IMR-90 (cell line): ENCODE results near the gene BSPRY. TPM values are rescaled to one million over a fixed set of nuclear protein-coding genes. Genes with fewer than 3 reads are reported as not detected.

Source experiments
- ATAC-seq: fragments of 200-7000 bp; cut with Tn5 transposase; 2 replicates; pipeline ENCODE4 v1.9.1; 2020; ENCODE audit warnings: low read depth, mild to moderate bottlenecking, moderate library complexity
- BruUV-seq: library from RNA; stranded (reverse); fragments of 400-500 nt; replicated peaks from 2 replicates; lab custom pipeline; 2021; lab: Mats Ljungman, UMichigan
- CTCF ChIA-PET: fragments of 300-600 bp; formaldehyde crosslinking; extraction: SDS; loops from one replicate; lab custom pipeline; 2021; ENCODE audit warnings: antibody characterized with exemption; lab: Yijun Ruan, JAX
- POLR2A ChIA-PET: fragments of 300-600 bp; sonication (Branson Sonifier 250); formaldehyde crosslinking; loops from one replicate; lab custom pipeline; 2022; ENCODE audit warnings: antibody characterized with exemption; ENCODE audit not compliant: unreplicated experiment; lab: Charles Lee
- DNase-seq: peaks from one replicate; pipeline ENCODE4 v3.0.0; 2013
- H2AFZ ChIP-seq: replicated peaks from 2 replicates; pipeline ENCODE3; 2013; ENCODE audit warnings: low read length, mild to moderate bottlenecking; ENCODE audit not compliant: poor library complexity
- H2AK5ac ChIP-seq: 2 replicates; pipeline ENCODE4 v1.6.1; 2013; ENCODE audit warnings: low read depth, low read length, inconsistent platforms
- H2AK9ac ChIP-seq: replicated peaks from 2 replicates; pipeline ENCODE3; 2013; ENCODE audit warnings: mild to moderate bottlenecking, low read depth, low read length, moderate library complexity; ENCODE audit not compliant: poor library complexity
- H2BK120ac ChIP-seq: 2 replicates; pipeline ENCODE4 v1.6.1; 2013; ENCODE audit warnings: low read depth, low read length, inconsistent platforms
- H2BK15ac ChIP-seq: 3 replicates; pipeline ENCODE4 v1.6.1; 2013; ENCODE audit warnings: low read depth, low read length, inconsistent platforms
- H2BK20ac ChIP-seq: 2 replicates; pipeline ENCODE4 v1.6.1; 2013; ENCODE audit warnings: low read depth, mild to moderate bottlenecking, inconsistent platforms, low read length, moderate library complexity
- H2BK5ac ChIP-seq: 2 replicates; pipeline ENCODE4 v1.6.1; 2013; ENCODE audit warnings: mild to moderate bottlenecking, low read depth, low read length, inconsistent platforms; ENCODE audit not compliant: poor library complexity, severe bottlenecking
- H3K14ac ChIP-seq: replicated peaks from 2 replicates; pipeline ENCODE4 v1.6.1; 2013; ENCODE audit warnings: low read depth, low read length, inconsistent platforms
- H3K18ac ChIP-seq: 2 replicates; pipeline ENCODE4 v1.6.1; 2013; ENCODE audit warnings: low read depth, low read length, control low read depth
- H3K23ac ChIP-seq: 2 replicates; pipeline ENCODE4 v1.6.1; 2013; ENCODE audit warnings: low read depth, low read length, inconsistent platforms
- H3K27ac ChIP-seq: 2 replicates; pipeline ENCODE4 v1.5.1; 2013; ENCODE audit warnings: mild to moderate bottlenecking, control low read depth, low read length; ENCODE audit not compliant: insufficient read depth
- H3K27me3 ChIP-seq: 2 replicates; pipeline ENCODE4 v1.6.1; 2013; ENCODE audit warnings: low read length; ENCODE audit not compliant: control insufficient read depth, insufficient read depth
- H3K36me3 ChIP-seq: 2 replicates; pipeline ENCODE4 v1.6.1; 2013; ENCODE audit warnings: low read length, mixed read lengths; ENCODE audit not compliant: control insufficient read depth, insufficient read depth
- H3K4ac ChIP-seq: 2 replicates; pipeline ENCODE4 v1.6.1; 2013; ENCODE audit warnings: low read depth, low read length, inconsistent platforms
- H3K4me1 ChIP-seq: 2 replicates; pipeline ENCODE4 v1.6.1; 2013; ENCODE audit warnings: low read length, mixed read lengths; ENCODE audit not compliant: control insufficient read depth, insufficient read depth
- H3K4me2 ChIP-seq: 2 replicates; pipeline ENCODE4 v1.6.1; 2013; ENCODE audit warnings: low read depth, mild to moderate bottlenecking, control low read depth, low read length, moderate library complexity
- H3K4me3 ChIP-seq: 2 replicates; pipeline ENCODE4 v1.5.1; 2013; ENCODE audit warnings: low read depth, mild to moderate bottlenecking, control low read depth, low read length, moderate library complexity; ENCODE audit not compliant: insufficient read depth
- H3K56ac ChIP-seq: 2 replicates; pipeline ENCODE4 v1.6.1; 2013; ENCODE audit warnings: low read length, inconsistent platforms; ENCODE audit not compliant: insufficient read depth; ENCODE audit errors: extremely low read depth
- H3K79me1 ChIP-seq, 2 experiments: 2 replicates each; pipeline ENCODE4 v1.6.1; 2013; ENCODE audit warnings: low read length in 2 of 2, inconsistent platforms in 1 of 2, low read depth in 1 of 2
- H3K9ac ChIP-seq: 2 replicates; pipeline ENCODE4 v1.6.1; 2013; ENCODE audit warnings: low read depth, low read length, control low read depth
- H3K9me1 ChIP-seq: 2 replicates; pipeline ENCODE4 v1.6.1; 2013; ENCODE audit warnings: low read length, inconsistent platforms; ENCODE audit not compliant: insufficient read depth
- H3K9me3 ChIP-seq: 2 replicates; pipeline ENCODE4 v1.6.1; 2013; ENCODE audit warnings: low read length; ENCODE audit not compliant: control insufficient read depth, insufficient read depth
- H4K20me1 ChIP-seq: 2 replicates; pipeline ENCODE4 v1.6.1; 2013; ENCODE audit warnings: low read length, inconsistent platforms; ENCODE audit not compliant: insufficient read depth
- H4K5ac ChIP-seq: 2 replicates; pipeline ENCODE4 v1.6.1; 2013; ENCODE audit warnings: mild to moderate bottlenecking, low read depth, low read length, control low read depth
- H4K8ac ChIP-seq, 2 experiments: 2 replicates each; pipeline ENCODE4 v1.6.1; 2013; ENCODE audit warnings: low read depth in 2 of 2, low read length in 2 of 2, control low read depth in 1 of 2, inconsistent platforms in 1 of 2
- H4K91ac ChIP-seq: 2 replicates; pipeline ENCODE4 v1.6.1; 2013; ENCODE audit warnings: low read depth, low read length, inconsistent platforms; ENCODE audit not compliant: insufficient read depth
- BHLHE40 ChIP-seq: fragments of 150-350 bp; IDR thresholded peaks from 2 replicates; pipeline ENCODE4 v1.6.1; 2016; ENCODE audit warnings: mild to moderate bottlenecking, low read depth, low read length
- CEBPB ChIP-seq: IDR thresholded peaks from 2 replicates; pipeline ENCODE4 v1.6.1; 2012; ENCODE audit warnings: low read depth, low read length, improper control_type of control experiment
- CHD1 ChIP-seq: IDR thresholded peaks from 2 replicates; pipeline ENCODE4 v1.6.1; 2012; ENCODE audit warnings: low read depth, low read length, improper control_type of control experiment
- ELK1 ChIP-seq: fragments of 150-350 bp; IDR thresholded peaks from 2 replicates; pipeline ENCODE4 v1.6.1; 2016; ENCODE audit warnings: low read depth, mild to moderate bottlenecking, low read length, moderate library complexity, borderline replicate concordance
- FOS ChIP-seq: fragments of 150-350 bp; IDR thresholded peaks from 2 replicates; pipeline ENCODE4 v1.6.1; 2016; ENCODE audit warnings: low read depth, low read length
- MAFK ChIP-seq: IDR thresholded peaks from 2 replicates; pipeline ENCODE4 v1.6.1; 2012; ENCODE audit warnings: low read depth, low read length, improper control_type of control experiment
- MXI1 ChIP-seq: IDR thresholded peaks from 2 replicates; pipeline ENCODE4 v1.6.1; 2012; ENCODE audit warnings: low read depth, mild to moderate bottlenecking, low read length, moderate library complexity, borderline replicate concordance
- NFE2L2 ChIP-seq: fragments of 150-350 bp; IDR thresholded peaks from 2 replicates; pipeline ENCODE4 v1.6.1; 2016; ENCODE audit warnings: low read depth, mild to moderate bottlenecking, low read length
- POLR2A ChIP-seq: IDR thresholded peaks from 2 replicates; pipeline ENCODE4 v1.6.1; 2012; ENCODE audit warnings: mild to moderate bottlenecking, low read depth, low read length
- RAD21 ChIP-seq: IDR thresholded peaks from 2 replicates; pipeline ENCODE4 v1.6.1; 2012; ENCODE audit warnings: low read length, improper control_type of control experiment
- RCOR1 ChIP-seq: IDR thresholded peaks from 2 replicates; pipeline ENCODE4 v1.6.1; 2012; ENCODE audit warnings: mild to moderate bottlenecking, low read length, improper control_type of control experiment; ENCODE audit not compliant: insufficient replicate concordance
- RFX5 ChIP-seq: IDR thresholded peaks from 2 replicates; pipeline ENCODE4 v1.8.0; 2012; ENCODE audit warnings: low read depth, mild to moderate bottlenecking, low read length, moderate library complexity
- SMC3 ChIP-seq: fragments of 150-350 bp; IDR thresholded peaks from 2 replicates; pipeline ENCODE4 v1.6.1; 2016; ENCODE audit warnings: low read depth, mild to moderate bottlenecking, antibody characterized with exemption, low read length, moderate library complexity
- WGBS, 2 experiments: methylation state at CpG; one replicate each; pipeline versions ENCODE4 v1.1.5 to v1.1.7; 2013; ENCODE audit warnings: missing lambda C conversion rate in 2 of 2; ENCODE audit not compliant: insufficient read length in 1 of 2; ENCODE audit errors: extremely low coverage in 2 of 2; 5-methylcytosine and 5-hydroxymethylcytosine counted together
- dilution Hi-C: fragments of 300-500 bp; cut with HindIII; formaldehyde crosslinking; loops from one replicate; pipeline ENCODE4 v1.14.3; 2018; ENCODE audit warnings: low sequenced_read_pairs; ENCODE audit not compliant: unreplicated experiment
- in situ Hi-C: fragments of 300-500 bp; cut with MboI; formaldehyde crosslinking; loops from 3 replicates; pipeline ENCODE4 v1.14.3; 2019; ENCODE audit warnings: low sequenced_read_pairs, inconsistent platforms, mixed read lengths
- intact Hi-C: fragments of 100-400 bp; cut with micrococcal nuclease; formaldehyde crosslinking; loops from 2 replicates; pipeline ENCODE4 v1.10.0; 2022
- polyA plus RNA-seq, 3 experiments: library from polyadenylated mRNA; depleted of rRNA; stranded (reverse); fragments of >200 nt; gene quantifications; 2 replicates each; pipeline ENCODE4 v1.2.3, GENCODE V29; 2012; ENCODE audit warnings: low replicate concordance in 1 of 3
- total RNA-seq: library from RNA; depleted of rRNA; stranded (reverse); fragments of >200 nt; gene quantifications from 2 replicates; pipeline ENCODE4 v1.2.3, GENCODE V29; 2012
- TF ChIP-seq, protein P1 (sequence below): conservative IDR thresholded peaks from 2 replicates; pipeline ENCODE4 v1.5.1; 2012; ENCODE audit warnings: mild to moderate bottlenecking, low read depth, low read length, improper control_type of control experiment
- TF ChIP-seq, protein P2 (sequence below): fragments of 150-350 bp; IDR thresholded peaks from 2 replicates; pipeline ENCODE4 v1.6.1; 2017; ENCODE audit warnings: mild to moderate bottlenecking, antibody characterized with exemption, low read length, low read depth

Gene BSPRY
- total and polyA plus RNA-seq, 2 of the 4 experiments (the other 2 are of a cell fraction): not detected

GRCh38 chr9:113350937-113351336, 1.6 kb downstream of the BSPRY start:
- Histone ChIP-seq H3K9ac (no peak overlapping the region), H2BK120ac (no peak overlapping the region), H3K18ac (no peak overlapping the region), H3K36me3 (no peaks in the 10 kb centered on the region), H2AK5ac (no peak overlapping the region), H2BK5ac (no peak overlapping the region), H2AFZ (no peak overlapping the region), H3K9me1 (no peaks in the 10 kb centered on the region), H2AK9ac (no peak overlapping the region), H2BK15ac (no peak overlapping the region), H3K27ac (no peak overlapping the region), H3K4me3 (no peak overlapping the region), H3K79me1 (no peaks in the 10 kb centered on the region), H2BK20ac (no peak overlapping the region), H3K27me3 (peaks cover 76% of the 10 kb centered on the region), H4K8ac (no peak overlapping the region), H4K5ac (no peak overlapping the region), H3K56ac (no peak overlapping the region), H3K4ac (no peak overlapping the region), H3K14ac (no peak overlapping the region), H3K9me3 (no peaks in the 10 kb centered on the region), H3K4me2 (no peak overlapping the region), H3K23ac (no peak overlapping the region), H4K20me1 (no peaks in the 10 kb centered on the region), H3K4me1 (no peaks in the 10 kb centered on the region), H4K91ac (no peak overlapping the region)
- CTCF ChIA-PET: no interaction called here
- in situ Hi-C loops (no loop called here), intact Hi-C loops (no loop called here), dilution Hi-C loops (no loop called here)
- no peak for TF ChIP-seq RCOR1
- no peak for TF ChIP-seq CEBPB
- TF ChIP-seq BHLHE40: no peak
- TF ChIP-seq, protein P1, sequence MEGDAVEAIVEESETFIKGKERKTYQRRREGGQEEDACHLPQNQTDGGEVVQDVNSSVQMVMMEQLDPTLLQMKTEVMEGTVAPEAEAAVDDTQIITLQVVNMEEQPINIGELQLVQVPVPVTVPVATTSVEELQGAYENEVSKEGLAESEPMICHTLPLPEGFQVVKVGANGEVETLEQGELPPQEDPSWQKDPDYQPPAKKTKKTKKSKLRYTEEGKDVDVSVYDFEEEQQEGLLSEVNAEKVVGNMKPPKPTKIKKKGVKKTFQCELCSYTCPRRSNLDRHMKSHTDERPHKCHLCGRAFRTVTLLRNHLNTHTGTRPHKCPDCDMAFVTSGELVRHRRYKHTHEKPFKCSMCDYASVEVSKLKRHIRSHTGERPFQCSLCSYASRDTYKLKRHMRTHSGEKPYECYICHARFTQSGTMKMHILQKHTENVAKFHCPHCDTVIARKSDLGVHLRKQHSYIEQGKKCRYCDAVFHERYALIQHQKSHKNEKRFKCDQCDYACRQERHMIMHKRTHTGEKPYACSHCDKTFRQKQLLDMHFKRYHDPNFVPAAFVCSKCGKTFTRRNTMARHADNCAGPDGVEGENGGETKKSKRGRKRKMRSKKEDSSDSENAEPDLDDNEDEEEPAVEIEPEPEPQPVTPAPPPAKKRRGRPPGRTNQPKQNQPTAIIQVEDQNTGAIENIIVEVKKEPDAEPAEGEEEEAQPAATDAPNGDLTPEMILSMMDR: no peak
- no peak for TF ChIP-seq ELK1
- TF ChIP-seq, protein P2, sequence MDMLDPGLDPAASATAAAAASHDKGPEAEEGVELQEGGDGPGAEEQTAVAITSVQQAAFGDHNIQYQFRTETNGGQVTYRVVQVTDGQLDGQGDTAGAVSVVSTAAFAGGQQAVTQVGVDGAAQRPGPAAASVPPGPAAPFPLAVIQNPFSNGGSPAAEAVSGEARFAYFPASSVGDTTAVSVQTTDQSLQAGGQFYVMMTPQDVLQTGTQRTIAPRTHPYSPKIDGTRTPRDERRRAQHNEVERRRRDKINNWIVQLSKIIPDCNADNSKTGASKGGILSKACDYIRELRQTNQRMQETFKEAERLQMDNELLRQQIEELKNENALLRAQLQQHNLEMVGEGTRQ: no peak
- no peak for TF ChIP-seq MAFK
- no peak for TF ChIP-seq RFX5
- no peak for TF ChIP-seq SMC3
- TF ChIP-seq CHD1: no peak
- no peak for TF ChIP-seq POLR2A
- no peak for TF ChIP-seq RAD21
- TF ChIP-seq MXI1: no peak
- TF ChIP-seq FOS: no peak
- TF ChIP-seq NFE2L2: no peak
- ATAC-seq: no peak
- DNase-seq: no peak
- POLR2A ChIA-PET: no interaction called here
- 17% methylated on average over 2 of the region's 6 CpGs; no CpG with 5 or more reads in 1 of the 2 experiments for WGBS, 2 experiments
- no TSS peak for BruUV-seq
